GM19351 (cell line): ENCODE results near the gene CLCA1.

Experiments used
- ATAC-seq: cut with Tn5 transposase; IDR thresholded peaks from one replicate; pipeline ENCODE4 v1.9.1; 2021; ENCODE audit warnings: mild to moderate bottlenecking, moderate library complexity; ENCODE audit not compliant: unreplicated experiment

Gene CLCA1

GRCh38 chr1:86548839-86549238 lies 80.1 kb downstream of the CLCA1 start:
- ATAC-seq, result no peak
